HuH-7 (cell line): ENCODE measurements around the gene FOXP1.

Experiments used
- DNase-seq: peaks from one replicate; pipeline ENCODE4 v3.0.0; 2011; ENCODE audit warnings: low spot score

Gene FOXP1

GRCh38 chr3:71586810-71587242, 3.3 kb upstream of the FOXP1 start:
- DNase-seq, result no peak

DNA sequence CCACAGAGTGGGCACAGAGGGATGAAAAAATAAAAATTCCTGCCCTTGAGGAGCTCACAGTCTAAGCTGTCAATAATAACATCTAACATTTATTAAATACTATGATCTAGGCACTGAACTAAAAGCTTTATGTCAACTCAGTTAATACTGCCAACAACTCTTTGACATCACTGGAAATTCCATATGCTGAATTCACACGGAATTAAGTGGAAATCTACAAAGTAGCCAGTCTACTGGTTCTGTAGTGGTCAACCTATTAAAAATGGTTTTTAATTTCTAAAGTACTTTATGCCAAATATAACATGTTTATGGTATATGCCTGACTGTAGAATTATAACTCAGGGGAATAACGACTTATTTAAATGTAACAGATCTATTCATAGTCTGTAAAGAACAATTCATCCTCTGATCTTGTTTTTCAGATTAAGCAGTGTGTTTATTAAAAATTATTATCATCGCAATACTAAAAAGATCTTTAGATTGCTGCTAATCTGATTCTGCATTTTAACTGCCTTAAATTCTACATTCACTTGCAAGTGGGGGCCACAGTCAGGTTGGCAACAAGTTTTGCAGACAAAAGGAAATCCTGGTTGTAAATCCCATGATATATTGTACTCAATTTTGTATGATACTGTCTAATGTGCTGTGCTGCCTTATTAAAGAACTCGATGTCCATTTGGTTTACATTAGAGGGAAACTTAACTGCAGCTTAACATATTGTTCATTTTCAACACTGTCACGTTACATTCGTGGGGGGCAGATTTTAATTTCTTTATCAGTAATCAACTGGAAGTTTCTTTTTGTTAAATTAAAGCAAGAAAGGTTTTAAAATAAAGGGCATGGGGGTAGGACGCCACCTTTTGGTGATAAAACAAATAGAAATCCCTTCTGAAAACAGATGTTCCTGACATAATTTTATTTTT, 2.6 kb upstream of the FOXP1 start:
- DNase-seq, result no peak

- no peak for DNase-seq
Observed at GRCh38 chr3:71585131-71585530, 1.6 kb upstream of the FOXP1 start.

DNA sequence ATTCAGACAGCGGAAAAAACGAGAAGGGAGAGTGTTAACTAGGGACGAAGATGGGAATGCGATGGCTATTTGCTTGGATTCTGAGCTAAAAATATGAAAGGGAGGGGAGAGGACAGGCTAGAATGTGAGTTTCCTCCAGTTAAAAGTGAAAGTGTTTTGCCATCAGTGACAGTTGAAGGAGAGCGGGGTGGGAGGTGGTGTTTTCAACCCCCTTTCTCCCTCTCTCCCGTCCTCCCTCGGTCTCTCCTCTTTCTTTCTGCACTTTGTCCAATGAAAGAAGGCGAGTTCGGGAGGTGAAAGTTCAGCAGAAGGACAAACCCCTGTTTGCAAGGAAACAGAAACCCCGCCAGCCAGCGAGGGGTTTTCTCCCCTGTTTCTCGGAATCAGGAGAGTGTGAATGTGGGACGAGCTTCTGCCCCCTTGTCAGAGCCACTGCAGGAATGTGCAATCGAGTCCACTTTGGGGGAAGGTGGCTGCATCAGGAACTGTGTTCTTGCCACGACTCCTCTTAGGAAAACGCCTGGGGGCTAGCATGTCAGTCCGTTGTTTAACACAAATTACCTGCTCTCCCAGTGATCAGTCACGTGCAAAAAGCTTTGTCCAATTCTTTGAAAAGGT, 975 bp upstream of the FOXP1 start:
- DNase-seq, result no peak

- no peak for DNase-seq
Observed at GRCh38 chr3:71582612-71583565, 639 bp downstream of the FOXP1 start.

GRCh38 chr3:71582036-71582611, 1.4 kb downstream of the FOXP1 start:
- no peak for DNase-seq

DNA sequence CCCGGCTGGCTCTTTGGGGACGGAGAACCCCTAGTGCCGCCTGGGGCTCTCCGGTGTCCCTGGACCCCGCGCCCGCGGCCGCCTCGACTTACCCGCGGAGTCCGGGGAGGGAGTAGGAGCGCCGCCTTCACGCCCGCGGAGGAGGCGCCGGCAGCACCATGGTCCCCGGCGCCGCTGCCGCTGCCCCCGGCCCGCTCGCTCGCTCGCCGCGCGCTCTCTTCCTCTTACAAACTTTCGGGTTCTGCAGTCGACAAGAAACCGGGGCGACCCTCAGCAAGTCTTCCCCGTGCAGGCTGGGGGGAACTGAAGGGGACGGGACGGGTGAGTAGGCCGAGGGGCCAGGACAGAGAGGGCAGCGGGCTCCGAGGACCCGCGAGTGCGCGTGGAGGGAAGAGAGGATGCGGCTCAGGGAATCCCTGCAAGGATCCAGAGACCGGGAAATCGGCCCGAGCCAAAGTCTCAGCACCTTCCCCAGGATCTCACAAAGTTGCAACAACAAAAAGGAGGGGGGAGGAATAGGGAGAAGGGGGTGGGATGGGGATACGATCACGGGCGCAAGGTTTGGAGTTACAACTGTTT, 2.0 kb downstream of the FOXP1 start:
- no peak for DNase-seq

DNA sequence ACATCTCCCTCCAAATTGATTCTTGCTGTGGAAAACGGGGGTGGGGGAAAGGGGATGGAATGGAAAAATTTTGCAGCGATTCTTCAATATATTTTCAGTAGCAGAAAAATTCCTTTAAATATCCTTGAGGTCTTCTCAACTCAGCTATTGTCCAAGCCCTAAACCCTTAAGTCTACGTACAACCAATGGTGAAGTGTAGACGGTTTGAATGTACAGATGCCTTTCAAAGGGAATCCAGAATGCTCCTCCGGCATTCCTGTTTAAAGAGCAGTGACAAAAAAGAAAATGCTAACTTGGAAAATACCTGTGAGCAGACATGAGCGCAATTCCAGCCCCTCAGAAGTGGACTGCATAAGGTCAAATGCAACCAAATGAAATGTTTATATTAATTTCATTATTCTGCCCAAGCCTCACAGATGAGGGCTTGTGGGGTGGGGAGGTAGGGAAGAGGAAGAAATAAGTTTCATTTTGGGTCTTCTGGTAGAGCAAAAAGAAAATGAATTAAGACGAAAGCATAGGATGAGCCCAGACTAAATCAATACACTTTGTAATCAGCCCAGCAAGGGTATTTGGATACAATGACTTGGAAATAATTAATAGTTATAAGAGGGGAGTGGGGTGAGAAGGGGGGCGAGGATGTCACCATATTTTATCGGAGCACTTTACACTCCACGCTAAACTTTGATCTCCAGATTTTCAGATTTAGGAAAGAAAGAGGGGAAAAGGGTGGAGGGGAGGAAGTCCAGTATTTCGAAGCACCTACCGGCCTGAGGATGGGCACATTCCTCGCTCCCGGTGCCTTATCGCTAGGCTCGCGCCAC, 2.7 kb downstream of the FOXP1 start:
- no peak for DNase-seq

DNA sequence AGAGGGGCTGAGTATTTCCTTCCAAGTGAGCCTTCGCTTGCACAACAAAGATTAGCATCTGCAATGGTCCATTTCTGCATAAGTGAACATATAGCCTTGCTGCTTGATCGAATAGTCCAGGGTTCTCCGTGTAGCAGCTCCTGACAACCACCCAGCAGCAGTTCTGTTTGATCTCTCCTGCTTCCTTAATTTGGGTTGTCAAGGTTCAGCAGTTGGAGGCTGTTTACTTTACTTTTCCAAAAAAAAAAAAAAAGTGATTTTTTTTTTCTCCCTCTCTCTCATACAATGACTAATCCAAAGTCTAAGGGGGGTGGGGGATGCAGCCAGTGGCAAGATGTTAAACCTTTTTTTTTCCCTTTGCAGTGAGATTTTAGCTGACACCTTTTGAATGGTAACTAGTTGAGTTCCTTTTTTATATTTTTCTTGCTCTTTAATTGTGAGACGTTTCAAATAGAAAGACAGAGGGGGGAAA, 3.6 kb downstream of the FOXP1 start:
- no peak for DNase-seq

DNA sequence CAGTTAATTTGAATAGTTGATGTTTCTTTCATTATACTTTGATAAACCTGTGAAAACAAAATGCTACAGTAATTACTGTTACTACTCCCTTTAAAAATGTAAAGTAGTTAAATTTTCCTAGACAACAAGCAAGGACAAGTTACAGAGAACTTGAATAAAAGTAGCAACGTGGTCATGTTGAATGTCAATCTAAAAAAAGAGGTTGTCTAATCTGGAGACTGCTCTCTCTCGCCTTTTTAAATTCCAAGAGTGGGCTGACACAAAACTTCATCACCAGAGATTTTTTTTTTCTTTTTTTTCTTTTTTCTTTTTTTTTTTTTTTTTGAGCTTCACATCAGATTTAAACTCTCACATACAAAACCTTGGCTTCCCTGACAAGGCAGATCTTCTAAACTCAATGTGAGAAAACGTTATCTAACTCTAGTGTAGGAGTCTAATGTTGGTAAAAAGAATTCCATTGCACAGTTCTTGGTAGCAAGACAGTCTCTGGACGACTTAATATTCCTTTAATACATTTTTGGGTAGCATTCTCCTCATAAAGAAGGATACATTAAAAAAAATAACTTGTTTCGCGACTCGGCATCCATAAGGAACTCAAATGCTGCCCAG, 4.1 kb downstream of the FOXP1 start:
- no peak for DNase-seq

GRCh38 chr3:71578054-71578751, 5.3 kb downstream of the FOXP1 start:
- DNase-seq, result no peak

DNA sequence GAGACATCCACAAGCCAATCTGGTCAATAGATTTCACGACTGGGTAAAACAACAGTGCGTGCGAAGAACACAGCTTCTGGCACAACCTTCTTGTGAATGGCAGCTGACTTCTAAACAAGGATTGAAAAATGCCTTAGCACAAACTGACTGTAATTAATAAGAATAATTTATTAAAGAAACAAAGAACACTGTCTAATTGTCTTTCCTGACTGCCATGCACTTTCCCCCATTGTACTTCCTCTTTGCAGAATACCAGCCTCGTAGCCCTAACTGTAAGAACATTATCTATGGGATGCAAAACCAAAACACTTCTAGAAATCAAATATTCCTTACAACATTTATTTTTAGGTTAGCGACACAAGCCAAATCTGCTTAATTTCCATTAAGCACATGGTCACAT, 6.5 kb downstream of the FOXP1 start:
- DNase-seq, result no peak

- DNase-seq, result no peak
Observed at GRCh38 chr3:71575433-71575832, 8.1 kb downstream of the FOXP1 start.

GRCh38 chr3:71573181-71573580, 10.3 kb downstream of the FOXP1 start:
- no peak for DNase-seq

- DNase-seq, result no peak
Observed at GRCh38 chr3:71570546-71570945, 13.0 kb downstream of the FOXP1 start.

DNA sequence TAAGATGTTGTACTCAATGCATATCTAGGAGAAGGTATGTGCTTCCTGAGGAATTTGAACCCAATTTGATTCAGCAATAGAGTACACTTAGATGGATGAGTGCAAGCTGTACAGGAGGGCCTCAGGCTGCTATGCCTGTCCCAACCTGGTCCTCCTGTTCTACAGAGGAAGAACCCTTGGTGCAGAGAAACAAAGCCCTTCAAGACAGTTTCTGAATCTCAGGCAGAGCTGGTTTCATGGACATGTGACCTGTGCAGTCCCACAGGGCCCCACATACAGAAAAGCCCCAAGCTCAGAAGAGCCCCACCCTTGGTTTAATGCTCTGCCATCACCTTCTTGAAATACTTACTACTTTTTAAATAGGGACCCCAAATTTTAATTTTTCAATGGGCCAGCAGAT, 15.3 kb downstream of the FOXP1 start:
- DNase-seq, result no peak

GRCh38 chr3:71566776-71567175, 16.8 kb downstream of the FOXP1 start:
- no peak for DNase-seq

DNA sequence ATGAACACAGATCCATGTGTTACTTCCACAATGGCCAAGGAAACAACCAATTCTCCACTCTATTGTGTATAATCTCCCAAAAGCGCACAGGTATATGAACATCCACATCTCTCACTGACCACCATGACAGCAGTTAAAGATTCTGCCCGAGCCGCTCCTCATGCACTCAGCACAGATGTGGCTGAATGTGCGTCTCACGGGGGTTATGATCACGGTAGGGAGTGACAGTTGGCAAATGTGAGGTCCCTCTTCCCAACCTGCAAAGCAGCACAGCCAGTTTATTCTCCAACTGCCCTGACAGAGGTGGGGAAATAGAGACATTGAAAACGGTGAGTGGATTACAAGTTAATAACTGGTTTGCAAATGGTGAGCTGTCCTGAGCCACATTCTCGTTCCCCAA, 17.6 kb downstream of the FOXP1 start:
- no peak for DNase-seq

GRCh38 chr3:71565316-71565715, 18.2 kb downstream of the FOXP1 start:
- DNase-seq, result no peak

GRCh38 chr3:71564361-71564760, 19.2 kb downstream of the FOXP1 start:
- no peak for DNase-seq
